Measurements from ENCODE around the gene F7.

F7 gene

GRCh38 chr13:113118261-113119021, 12.8 kb downstream of the F7 start:
- DNase-seq (ENCODE audit: low spot score): no peak

- DNase-seq (ENCODE audit: low spot score): no peak
Observed at GRCh38 chr13:113119166-113119821, 13.7 kb downstream of the F7 start.

- no peak for DNase-seq (ENCODE audit: low spot score)
Observed at GRCh38 chr13:113119822-113120189, 14.2 kb downstream of the F7 start.

GRCh38 chr13:113120300-113121182, 14.9 kb downstream of the F7 start:
- no peak for DNase-seq (ENCODE audit: low spot score)

- DNase-seq (ENCODE audit: low spot score): no peak
Observed at GRCh38 chr13:113121183-113121927, 15.8 kb downstream of the F7 start.

GRCh38 chr13:113121928-113122471, 16.4 kb downstream of the F7 start:
- no peak for DNase-seq (ENCODE audit: low spot score)

GRCh38 chr13:113122550-113123225, 17.1 kb downstream of the F7 start, which contains the start of gene F10:
TSS of gene F10 (plus strand) at chr13:113122799. CDS start at chr13:113122856, 57 bp downstream.
- peak; percentile 94 for DNase-seq (ENCODE audit: low spot score)

- DNase-seq (ENCODE audit: low spot score): no peak
Observed at GRCh38 chr13:113123226-113124201, 17.9 kb downstream of the F7 start.

GRCh38 chr13:113124211-113124970, 18.8 kb downstream of the F7 start:
- DNase-seq (ENCODE audit: low spot score): no peak

- DNase-seq (ENCODE audit: low spot score): no peak
Observed at GRCh38 chr13:113125506-113126264, 20.1 kb downstream of the F7 start.

- no peak for DNase-seq (ENCODE audit: low spot score)
Observed at GRCh38 chr13:113126265-113127150, 20.9 kb downstream of the F7 start.

GRCh38 chr13:113129480-113129879, 23.9 kb downstream of the F7 start:
- DNase-seq (ENCODE audit: low spot score): no peak

GRCh38 chr13:113129921-113130750, 24.5 kb downstream of the F7 start:
- no peak for DNase-seq (ENCODE audit: low spot score)

GRCh38 chr13:113135281-113135760, 29.7 kb downstream of the F7 start:
- DNase-seq (ENCODE audit: low spot score): no peak

- no peak for DNase-seq (ENCODE audit: low spot score)
Observed at GRCh38 chr13:113137691-113138298, 32.2 kb downstream of the F7 start.

All from AG08396 (cell line).